IMR-90 (cell line): Measurements from ENCODE around the gene ELFN1. TPM values are rescaled to one million over a fixed set of nuclear protein-coding genes. Genes with fewer than 3 reads are reported as not detected.

Experiments used
- ATAC-seq: fragments of 200-7000 bp; cut with Tn5 transposase; 2 replicates; pipeline ENCODE4 v1.9.1; 2020; ENCODE audit warnings: low read depth, mild to moderate bottlenecking, moderate library complexity
- BruUV-seq: library from RNA; stranded (reverse); fragments of 400-500 nt; replicated peaks from 2 replicates; lab custom pipeline; 2021; lab: Mats Ljungman, UMichigan
- CTCF ChIA-PET: fragments of 300-600 bp; formaldehyde crosslinking; extraction: SDS; loops from one replicate; lab custom pipeline; 2021; ENCODE audit warnings: antibody characterized with exemption; lab: Yijun Ruan, JAX
- POLR2A ChIA-PET: fragments of 300-600 bp; sonication (Branson Sonifier 250); formaldehyde crosslinking; loops from one replicate; lab custom pipeline; 2022; ENCODE audit warnings: antibody characterized with exemption; ENCODE audit not compliant: unreplicated experiment; lab: Charles Lee
- DNase-seq: peaks from one replicate; pipeline ENCODE4 v3.0.0; 2013
- H2AFZ ChIP-seq: replicated peaks from 2 replicates; pipeline ENCODE3; 2013; ENCODE audit warnings: low read length, mild to moderate bottlenecking; ENCODE audit not compliant: poor library complexity
- H2AK5ac ChIP-seq: 2 replicates; pipeline ENCODE4 v1.6.1; 2013; ENCODE audit warnings: low read depth, low read length, inconsistent platforms
- H2AK9ac ChIP-seq: replicated peaks from 2 replicates; pipeline ENCODE3; 2013; ENCODE audit warnings: mild to moderate bottlenecking, low read depth, low read length, moderate library complexity; ENCODE audit not compliant: poor library complexity
- H2BK120ac ChIP-seq: 2 replicates; pipeline ENCODE4 v1.6.1; 2013; ENCODE audit warnings: low read depth, low read length, inconsistent platforms
- H2BK15ac ChIP-seq: 3 replicates; pipeline ENCODE4 v1.6.1; 2013; ENCODE audit warnings: low read depth, low read length, inconsistent platforms
- H2BK20ac ChIP-seq: 2 replicates; pipeline ENCODE4 v1.6.1; 2013; ENCODE audit warnings: low read depth, mild to moderate bottlenecking, inconsistent platforms, low read length, moderate library complexity
- H2BK5ac ChIP-seq: 2 replicates; pipeline ENCODE4 v1.6.1; 2013; ENCODE audit warnings: mild to moderate bottlenecking, low read depth, low read length, inconsistent platforms; ENCODE audit not compliant: poor library complexity, severe bottlenecking
- H3K14ac ChIP-seq: replicated peaks from 2 replicates; pipeline ENCODE4 v1.6.1; 2013; ENCODE audit warnings: low read depth, low read length, inconsistent platforms
- H3K18ac ChIP-seq: 2 replicates; pipeline ENCODE4 v1.6.1; 2013; ENCODE audit warnings: low read depth, low read length, control low read depth
- H3K23ac ChIP-seq: 2 replicates; pipeline ENCODE4 v1.6.1; 2013; ENCODE audit warnings: low read depth, low read length, inconsistent platforms
- H3K27ac ChIP-seq: 2 replicates; pipeline ENCODE4 v1.5.1; 2013; ENCODE audit warnings: mild to moderate bottlenecking, control low read depth, low read length; ENCODE audit not compliant: insufficient read depth
- H3K27me3 ChIP-seq: 2 replicates; pipeline ENCODE4 v1.6.1; 2013; ENCODE audit warnings: low read length; ENCODE audit not compliant: control insufficient read depth, insufficient read depth
- H3K36me3 ChIP-seq: 2 replicates; pipeline ENCODE4 v1.6.1; 2013; ENCODE audit warnings: low read length, mixed read lengths; ENCODE audit not compliant: control insufficient read depth, insufficient read depth
- H3K4ac ChIP-seq: 2 replicates; pipeline ENCODE4 v1.6.1; 2013; ENCODE audit warnings: low read depth, low read length, inconsistent platforms
- H3K4me1 ChIP-seq: 2 replicates; pipeline ENCODE4 v1.6.1; 2013; ENCODE audit warnings: low read length, mixed read lengths; ENCODE audit not compliant: control insufficient read depth, insufficient read depth
- H3K4me2 ChIP-seq: 2 replicates; pipeline ENCODE4 v1.6.1; 2013; ENCODE audit warnings: low read depth, mild to moderate bottlenecking, control low read depth, low read length, moderate library complexity
- H3K4me3 ChIP-seq: 2 replicates; pipeline ENCODE4 v1.5.1; 2013; ENCODE audit warnings: low read depth, mild to moderate bottlenecking, control low read depth, low read length, moderate library complexity; ENCODE audit not compliant: insufficient read depth
- H3K56ac ChIP-seq: 2 replicates; pipeline ENCODE4 v1.6.1; 2013; ENCODE audit warnings: low read length, inconsistent platforms; ENCODE audit not compliant: insufficient read depth; ENCODE audit errors: extremely low read depth
- H3K79me1 ChIP-seq, 2 experiments: 2 replicates each; pipeline ENCODE4 v1.6.1; 2013; ENCODE audit warnings: low read length in 2 of 2, inconsistent platforms in 1 of 2, low read depth in 1 of 2
- H3K9ac ChIP-seq: 2 replicates; pipeline ENCODE4 v1.6.1; 2013; ENCODE audit warnings: low read depth, low read length, control low read depth
- H3K9me1 ChIP-seq: 2 replicates; pipeline ENCODE4 v1.6.1; 2013; ENCODE audit warnings: low read length, inconsistent platforms; ENCODE audit not compliant: insufficient read depth
- H3K9me3 ChIP-seq: 2 replicates; pipeline ENCODE4 v1.6.1; 2013; ENCODE audit warnings: low read length; ENCODE audit not compliant: control insufficient read depth, insufficient read depth
- H4K20me1 ChIP-seq: 2 replicates; pipeline ENCODE4 v1.6.1; 2013; ENCODE audit warnings: low read length, inconsistent platforms; ENCODE audit not compliant: insufficient read depth
- H4K5ac ChIP-seq: 2 replicates; pipeline ENCODE4 v1.6.1; 2013; ENCODE audit warnings: mild to moderate bottlenecking, low read depth, low read length, control low read depth
- H4K8ac ChIP-seq, 2 experiments: 2 replicates each; pipeline ENCODE4 v1.6.1; 2013; ENCODE audit warnings: low read depth in 2 of 2, low read length in 2 of 2, control low read depth in 1 of 2, inconsistent platforms in 1 of 2
- H4K91ac ChIP-seq: 2 replicates; pipeline ENCODE4 v1.6.1; 2013; ENCODE audit warnings: low read depth, low read length, inconsistent platforms; ENCODE audit not compliant: insufficient read depth
- CEBPB ChIP-seq: IDR thresholded peaks from 2 replicates; pipeline ENCODE4 v1.6.1; 2012; ENCODE audit warnings: low read depth, low read length, improper control_type of control experiment
- CHD1 ChIP-seq: IDR thresholded peaks from 2 replicates; pipeline ENCODE4 v1.6.1; 2012; ENCODE audit warnings: low read depth, low read length, improper control_type of control experiment
- NFE2L2 ChIP-seq: fragments of 150-350 bp; IDR thresholded peaks from 2 replicates; pipeline ENCODE4 v1.6.1; 2016; ENCODE audit warnings: low read depth, mild to moderate bottlenecking, low read length
- RFX5 ChIP-seq: IDR thresholded peaks from 2 replicates; pipeline ENCODE4 v1.8.0; 2012; ENCODE audit warnings: low read depth, mild to moderate bottlenecking, low read length, moderate library complexity
- SMC3 ChIP-seq: fragments of 150-350 bp; IDR thresholded peaks from 2 replicates; pipeline ENCODE4 v1.6.1; 2016; ENCODE audit warnings: low read depth, mild to moderate bottlenecking, antibody characterized with exemption, low read length, moderate library complexity
- WGBS, 2 experiments: methylation state at CpG; one replicate each; pipeline versions ENCODE4 v1.1.5 to v1.1.7; 2013; ENCODE audit warnings: missing lambda C conversion rate in 2 of 2; ENCODE audit not compliant: insufficient read length in 1 of 2; ENCODE audit errors: extremely low coverage in 2 of 2; 5-methylcytosine and 5-hydroxymethylcytosine counted together
- dilution Hi-C: fragments of 300-500 bp; cut with HindIII; formaldehyde crosslinking; loops from one replicate; pipeline ENCODE4 v1.14.3; 2018; ENCODE audit warnings: low sequenced_read_pairs; ENCODE audit not compliant: unreplicated experiment
- in situ Hi-C: fragments of 300-500 bp; cut with MboI; formaldehyde crosslinking; loops from 3 replicates; pipeline ENCODE4 v1.14.3; 2019; ENCODE audit warnings: low sequenced_read_pairs, inconsistent platforms, mixed read lengths
- intact Hi-C: fragments of 100-400 bp; cut with micrococcal nuclease; formaldehyde crosslinking; loops from 2 replicates; pipeline ENCODE4 v1.10.0; 2022
- polyA plus RNA-seq, 3 experiments: library from polyadenylated mRNA; depleted of rRNA; stranded (reverse); fragments of >200 nt; gene quantifications; 2 replicates each; pipeline ENCODE4 v1.2.3, GENCODE V29; 2012; ENCODE audit warnings: low replicate concordance in 1 of 3
- total RNA-seq: library from RNA; depleted of rRNA; stranded (reverse); fragments of >200 nt; gene quantifications from 2 replicates; pipeline ENCODE4 v1.2.3, GENCODE V29; 2012

Gene ELFN1
- total and polyA plus RNA-seq, 2 of the 4 experiments (the other 2 are of a cell fraction): 1.6 to 5.2 TPM

DNA sequence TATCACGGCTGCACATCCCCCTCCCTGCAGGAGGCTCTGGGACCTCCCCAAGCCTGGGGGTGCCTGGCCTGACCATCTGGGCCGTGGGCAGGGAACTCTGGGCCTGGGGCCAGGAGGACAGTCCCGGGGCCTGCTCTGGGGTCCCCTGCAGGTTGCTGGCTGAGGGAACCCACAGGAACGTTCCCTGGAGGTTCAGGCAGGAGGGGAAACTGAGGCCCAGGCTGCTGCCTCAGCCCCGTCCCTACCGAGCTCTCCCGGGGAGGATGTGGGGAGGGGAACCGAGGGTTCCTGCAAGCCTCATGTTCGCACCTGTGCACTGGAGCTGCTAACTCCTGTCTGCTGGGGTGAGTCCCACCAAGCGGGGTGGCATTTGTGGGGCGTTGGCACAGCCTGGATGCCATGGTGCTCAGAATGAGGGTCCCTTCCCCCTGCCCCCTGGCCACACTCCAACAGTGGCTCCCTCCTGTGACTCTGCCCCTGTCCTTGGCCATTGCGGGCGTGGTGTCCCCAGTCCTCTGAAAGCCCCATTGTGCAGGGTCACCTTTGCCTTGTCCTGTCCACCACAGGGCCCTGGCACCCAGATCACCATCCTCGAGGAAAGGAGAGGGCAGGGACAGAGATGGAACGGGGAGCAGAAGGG is 9.4 kb downstream of the ELFN1 start:
- H3K18ac ChIP-seq: no peak overlapping the region
- H3K4me2 ChIP-seq: no peak overlapping the region
- H3K56ac ChIP-seq: no peak overlapping the region
- no peaks in the 10 kb centered on the region; the same call in none of the 2 replicates for H4K20me1 ChIP-seq
- no peaks in the 10 kb centered on the region for H3K4me1 ChIP-seq
- ATAC-seq: no peak
- no peak overlapping the region for H3K27ac ChIP-seq
- intact Hi-C loops: no loop called here
- H2AK5ac ChIP-seq: no peak overlapping the region
- no peak overlapping the region for H3K9ac ChIP-seq
- TF ChIP-seq SMC3: no peak
- TF ChIP-seq CHD1: no peak
- no peak for TF ChIP-seq NFE2L2
- TF ChIP-seq RFX5: no peak
- TF ChIP-seq CEBPB: no peak
- 0 out of 2 replicates have a peak, but pooled peaks cover 2% of the 10 kb centered on the region for H3K9me3 ChIP-seq
- no peak overlapping the region for H4K91ac ChIP-seq
- H2AFZ ChIP-seq: no peak overlapping the region
- H2BK120ac ChIP-seq: no peak overlapping the region
- H2BK20ac ChIP-seq: no peak overlapping the region
- no peak overlapping the region for H4K5ac ChIP-seq
- no peak overlapping the region for H3K4ac ChIP-seq
- no peaks in the 10 kb centered on the region for H3K9me1 ChIP-seq
- no peak overlapping the region for H2BK5ac ChIP-seq
- no peak overlapping the region for H3K23ac ChIP-seq
- H4K8ac ChIP-seq: no peak overlapping the region
- peaks cover 12% of the 10 kb centered on the region; the same call in 1 of the 2 replicates for H3K27me3 ChIP-seq
- CTCF ChIA-PET: no interaction called here
- no TSS peak for BruUV-seq
- H3K79me1 ChIP-seq: peaks cover 0 to 2% of the 10 kb centered on the region in 2 experiments; a peak in 1 of 4 replicates
- dilution Hi-C loops: no loop called here
- no peak overlapping the region for H3K14ac ChIP-seq
- DNase-seq: no peak
- POLR2A ChIA-PET: no interaction called here
- in situ Hi-C loops: no loop called here
- H2BK15ac ChIP-seq: no peak overlapping the region
- no peaks in the 10 kb centered on the region for H3K36me3 ChIP-seq
- 30% methylated on average over 2 of the region's 15 CpGs; no CpG with 5 or more reads in 1 of the 2 experiments for WGBS, 2 experiments
- H2AK9ac ChIP-seq: no peak overlapping the region
- no peak overlapping the region for H3K4me3 ChIP-seq
